ENCODE data around the gene KIF5A.
A peak's percentile ranks its signal among the peaks of the same experiment; 100 is the strongest.

Gene KIF5A

DNA sequence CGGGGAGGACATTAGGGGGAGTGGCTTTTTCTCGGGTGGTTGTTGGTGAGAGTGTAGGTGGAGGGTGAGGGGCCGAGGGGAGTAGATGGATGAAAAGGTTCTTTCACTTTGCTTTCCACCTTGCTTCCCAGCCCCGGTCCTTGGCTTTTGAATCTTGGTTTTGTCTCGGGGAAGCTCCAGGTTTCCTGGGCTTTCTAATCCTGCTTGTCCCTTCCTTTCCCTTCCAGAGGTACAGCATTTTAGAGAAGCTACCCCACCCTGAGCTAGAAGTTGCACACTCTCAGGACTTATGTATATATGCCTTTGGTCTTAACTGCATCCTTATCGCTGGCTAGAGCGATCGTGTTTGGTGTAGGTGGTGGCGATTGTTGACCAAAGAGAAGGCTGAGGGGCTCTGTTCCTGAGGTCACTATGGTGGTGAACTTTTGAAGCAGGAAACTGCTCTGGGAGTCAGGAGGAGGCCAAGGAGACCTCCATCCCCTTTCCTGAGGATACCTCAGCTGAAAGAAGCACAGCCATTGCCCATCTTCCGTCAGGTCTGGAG lies 42.0 kb downstream of the KIF5A start:
- H3K4me3 ChIP-seq (ENCODE audit: control insufficient read depth, low read depth, low read length) = peak overlapping the region; percentile 71
- no peak for DNase-seq (ENCODE audit: low read depth)
- TF ChIP-seq, protein P1, sequence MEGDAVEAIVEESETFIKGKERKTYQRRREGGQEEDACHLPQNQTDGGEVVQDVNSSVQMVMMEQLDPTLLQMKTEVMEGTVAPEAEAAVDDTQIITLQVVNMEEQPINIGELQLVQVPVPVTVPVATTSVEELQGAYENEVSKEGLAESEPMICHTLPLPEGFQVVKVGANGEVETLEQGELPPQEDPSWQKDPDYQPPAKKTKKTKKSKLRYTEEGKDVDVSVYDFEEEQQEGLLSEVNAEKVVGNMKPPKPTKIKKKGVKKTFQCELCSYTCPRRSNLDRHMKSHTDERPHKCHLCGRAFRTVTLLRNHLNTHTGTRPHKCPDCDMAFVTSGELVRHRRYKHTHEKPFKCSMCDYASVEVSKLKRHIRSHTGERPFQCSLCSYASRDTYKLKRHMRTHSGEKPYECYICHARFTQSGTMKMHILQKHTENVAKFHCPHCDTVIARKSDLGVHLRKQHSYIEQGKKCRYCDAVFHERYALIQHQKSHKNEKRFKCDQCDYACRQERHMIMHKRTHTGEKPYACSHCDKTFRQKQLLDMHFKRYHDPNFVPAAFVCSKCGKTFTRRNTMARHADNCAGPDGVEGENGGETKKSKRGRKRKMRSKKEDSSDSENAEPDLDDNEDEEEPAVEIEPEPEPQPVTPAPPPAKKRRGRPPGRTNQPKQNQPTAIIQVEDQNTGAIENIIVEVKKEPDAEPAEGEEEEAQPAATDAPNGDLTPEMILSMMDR (conservative IDR thresholded peaks at IDR 0.05; ENCODE audit: control insufficient read depth, insufficient read depth, low read depth, low read length) = no peak

DNA sequence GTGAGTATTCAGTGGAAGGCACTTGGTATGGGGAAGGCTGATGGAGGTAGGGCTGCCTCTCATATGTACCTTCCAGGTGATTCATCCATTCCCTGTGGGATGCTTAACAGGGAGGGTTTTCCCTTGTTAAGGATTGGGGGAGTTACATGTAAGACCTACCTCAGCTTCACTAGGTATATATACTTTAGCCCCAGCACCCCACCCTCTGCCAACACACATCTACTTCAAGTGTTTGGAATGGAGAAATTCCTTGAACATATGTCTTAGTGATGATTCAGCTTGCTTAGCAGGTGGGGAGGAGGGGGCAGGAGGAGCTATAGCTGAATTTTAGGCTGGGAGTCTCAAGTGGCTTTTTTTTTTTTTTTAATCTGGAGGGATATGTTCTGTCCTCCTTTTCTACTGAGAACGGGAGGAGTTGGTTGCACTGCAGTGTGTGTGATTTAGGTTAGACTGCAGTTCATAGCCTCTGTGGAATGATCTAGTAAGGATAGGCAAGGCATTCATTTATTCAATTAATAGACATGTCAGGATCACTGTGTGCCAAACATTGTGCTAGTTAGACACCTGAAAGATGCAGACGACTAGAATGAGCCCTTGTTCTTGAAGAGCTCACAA lies 42.8 kb downstream of the KIF5A start:
- TF ChIP-seq, protein P1 (conservative IDR thresholded peaks at IDR 0.05; ENCODE audit: control insufficient read depth, insufficient read depth, low read depth, low read length) = no peak
- no peak overlapping the region for H3K4me3 ChIP-seq (ENCODE audit: control insufficient read depth, low read depth, low read length)
- no peak for DNase-seq (ENCODE audit: low read depth)

DNA sequence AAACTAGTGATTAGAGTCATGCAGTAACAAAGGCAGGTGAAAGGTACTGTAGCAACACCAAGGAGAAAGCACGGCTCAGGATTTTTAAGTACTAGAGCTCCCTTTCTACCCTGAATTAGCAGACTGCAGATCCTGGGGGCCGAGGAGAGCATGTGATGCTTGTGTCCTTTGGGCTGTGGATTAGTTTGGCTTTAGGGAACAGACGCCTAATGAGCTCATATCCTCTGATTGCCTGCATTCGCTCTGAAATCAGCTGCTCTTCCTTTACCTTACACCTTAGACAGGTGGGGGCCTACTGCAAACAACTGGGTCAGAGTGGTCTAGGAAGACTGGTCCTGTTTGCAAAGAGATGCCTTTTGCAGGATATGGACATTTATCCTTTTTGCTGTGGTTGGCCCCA lies 43.3 kb downstream of the KIF5A start:
- TF ChIP-seq, protein P1 (conservative IDR thresholded peaks at IDR 0.05; ENCODE audit: control insufficient read depth, insufficient read depth, low read depth, low read length) = no peak
- H3K4me3 ChIP-seq (ENCODE audit: control insufficient read depth, low read depth, low read length) = no peak overlapping the region
- DNase-seq (ENCODE audit: low read depth) = no peak

DNA sequence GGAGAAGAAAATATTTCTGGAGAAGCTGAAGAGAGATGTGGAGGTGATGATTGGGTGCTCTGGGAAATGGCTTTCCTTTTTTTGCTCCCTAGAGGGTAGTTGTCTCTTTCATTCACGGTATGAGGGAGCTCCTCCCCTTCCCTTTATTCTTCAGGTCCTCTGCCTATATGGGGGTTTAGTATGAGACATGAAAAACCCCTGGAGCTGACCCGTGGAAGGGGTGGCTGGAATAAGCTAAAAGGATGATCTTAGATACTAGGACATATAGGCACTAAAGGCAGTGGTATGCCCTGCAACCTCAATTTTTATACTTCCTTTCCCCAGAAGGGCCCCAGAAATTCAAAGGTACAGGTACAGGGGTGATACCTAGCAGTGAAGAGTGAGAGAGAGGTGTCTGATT lies 50.6 kb downstream of the KIF5A start:
- TF ChIP-seq, protein P1 (conservative IDR thresholded peaks at IDR 0.05; ENCODE audit: control insufficient read depth, insufficient read depth, low read depth, low read length) = no peak
- no peak overlapping the region for H3K4me3 ChIP-seq (ENCODE audit: control insufficient read depth, low read depth, low read length)
- DNase-seq (ENCODE audit: low read depth) = no peak

DNA sequence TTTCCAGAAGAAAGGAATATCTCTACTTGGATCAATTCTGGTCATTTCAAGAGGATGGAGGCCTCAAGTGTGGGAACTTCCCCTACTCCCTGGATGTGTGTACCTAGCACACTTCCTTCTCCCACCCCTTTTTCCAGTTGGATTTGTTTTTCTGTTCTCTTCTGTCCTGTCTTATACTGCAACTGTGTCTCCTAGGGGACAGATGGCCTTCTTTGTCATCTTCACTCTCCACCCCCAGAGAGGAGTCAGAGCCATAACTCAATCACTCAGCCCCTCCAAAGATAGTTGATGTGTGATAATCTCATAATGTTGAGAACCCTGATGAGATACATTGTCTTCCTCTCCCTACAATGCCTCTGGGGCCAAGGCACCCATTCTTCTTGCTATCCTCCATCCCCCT lies 52.7 kb downstream of the KIF5A start:
- DNase-seq (ENCODE audit: low read depth) = no peak
- TF ChIP-seq, protein P1 (conservative IDR thresholded peaks at IDR 0.05; ENCODE audit: control insufficient read depth, insufficient read depth, low read depth, low read length) = no peak
- no peak overlapping the region for H3K4me3 ChIP-seq (ENCODE audit: control insufficient read depth, low read depth, low read length)

DNA sequence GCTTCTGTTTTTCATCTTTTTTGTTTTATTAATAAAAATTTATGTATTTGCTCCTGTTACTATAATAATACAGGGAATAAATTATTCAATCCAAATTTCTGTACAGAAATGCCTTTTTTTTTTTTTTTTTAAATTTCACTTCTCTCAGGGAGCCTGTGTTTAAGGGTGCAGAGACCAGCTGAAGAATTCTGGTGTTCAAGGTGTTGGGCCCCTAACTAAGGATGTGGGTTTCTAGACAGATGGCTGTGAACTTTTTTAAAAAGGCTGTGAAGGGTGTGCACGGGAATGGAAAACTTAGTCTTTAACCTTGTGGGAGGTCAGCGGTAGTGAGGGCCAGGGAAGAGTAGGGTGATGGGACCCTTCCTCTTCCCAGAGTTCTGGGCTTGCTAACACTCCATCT lies 53.5 kb downstream of the KIF5A start:
- no peak overlapping the region for H3K4me3 ChIP-seq (ENCODE audit: control insufficient read depth, low read depth, low read length)
- DNase-seq (ENCODE audit: low read depth) = no peak
- TF ChIP-seq, protein P1 (conservative IDR thresholded peaks at IDR 0.05; ENCODE audit: control insufficient read depth, insufficient read depth, low read depth, low read length) = no peak

Measured in fibroblast of mammary gland (primary cell).